ENCODE measurements around the gene ADARB1.

ADARB1 gene

DNA sequence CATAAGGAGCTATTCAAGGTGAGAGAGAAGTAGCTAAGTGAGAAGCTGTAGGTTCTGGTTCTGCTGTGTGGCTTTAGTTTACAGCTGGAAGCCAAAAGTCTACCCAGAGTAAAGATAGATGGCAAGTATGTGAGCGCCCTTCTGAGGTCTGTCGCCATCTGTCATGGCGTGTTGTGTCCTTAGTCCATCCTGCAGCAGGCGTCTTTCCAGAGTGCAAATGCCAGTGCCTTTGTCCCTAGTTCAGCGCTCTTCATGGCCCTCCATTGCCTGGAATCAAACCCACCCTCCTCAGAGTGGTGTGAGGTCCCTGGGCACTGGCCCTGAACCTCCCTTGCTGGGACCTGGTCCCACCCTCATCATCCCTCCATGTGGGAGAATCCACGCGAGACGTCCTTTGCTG lies 96.6 kb downstream of the ADARB1 start:
- Histone ChIP-seq H3F3A (ENCODE audit: insufficient read depth) (no peaks in the 10 kb centered on the region), H3K9me3 (ENCODE audit: insufficient read depth, low read length) (no peaks in the 10 kb centered on the region), H3K9ac (ENCODE audit: low read length) (no peak overlapping the region), H3K9me2 (replicated peaks; ENCODE audit: insufficient read depth, low read length) (no peaks in the 10 kb centered on the region), H3K4me3 (ENCODE audit: insufficient read depth, low read length, poor library complexity, severe bottlenecking) (no peak overlapping the region), H3K79me2 (ENCODE audit: insufficient read depth, low read length) (no peaks in the 10 kb centered on the region), H3K27me3 (ENCODE audit: low read length) (no peaks in the 10 kb centered on the region), H3K4me2 (ENCODE audit: low read depth, low read length, poor library complexity, severe bottlenecking) (no peak overlapping the region), H2AFZ (ENCODE audit: low read depth, low read length, severe bottlenecking) (no peak overlapping the region), H3K27ac (ENCODE audit: low read depth, low read length) (no peak overlapping the region), H3K36me3 (ENCODE audit: low read length) (no peaks in the 10 kb centered on the region), H4K20me1 (ENCODE audit: low read depth, low read length) (no peaks in the 10 kb centered on the region)
- TF ChIP-seq EZH2phosphoT487 (conservative IDR thresholded peaks at IDR 0.05; ENCODE audit: low read length): no peak
- TF ChIP-seq, protein P1, sequence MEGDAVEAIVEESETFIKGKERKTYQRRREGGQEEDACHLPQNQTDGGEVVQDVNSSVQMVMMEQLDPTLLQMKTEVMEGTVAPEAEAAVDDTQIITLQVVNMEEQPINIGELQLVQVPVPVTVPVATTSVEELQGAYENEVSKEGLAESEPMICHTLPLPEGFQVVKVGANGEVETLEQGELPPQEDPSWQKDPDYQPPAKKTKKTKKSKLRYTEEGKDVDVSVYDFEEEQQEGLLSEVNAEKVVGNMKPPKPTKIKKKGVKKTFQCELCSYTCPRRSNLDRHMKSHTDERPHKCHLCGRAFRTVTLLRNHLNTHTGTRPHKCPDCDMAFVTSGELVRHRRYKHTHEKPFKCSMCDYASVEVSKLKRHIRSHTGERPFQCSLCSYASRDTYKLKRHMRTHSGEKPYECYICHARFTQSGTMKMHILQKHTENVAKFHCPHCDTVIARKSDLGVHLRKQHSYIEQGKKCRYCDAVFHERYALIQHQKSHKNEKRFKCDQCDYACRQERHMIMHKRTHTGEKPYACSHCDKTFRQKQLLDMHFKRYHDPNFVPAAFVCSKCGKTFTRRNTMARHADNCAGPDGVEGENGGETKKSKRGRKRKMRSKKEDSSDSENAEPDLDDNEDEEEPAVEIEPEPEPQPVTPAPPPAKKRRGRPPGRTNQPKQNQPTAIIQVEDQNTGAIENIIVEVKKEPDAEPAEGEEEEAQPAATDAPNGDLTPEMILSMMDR (IDR thresholded peaks at IDR 0.05; ENCODE audit: insufficient read depth, low read length, poor library complexity, severe bottlenecking): no peak

DNA sequence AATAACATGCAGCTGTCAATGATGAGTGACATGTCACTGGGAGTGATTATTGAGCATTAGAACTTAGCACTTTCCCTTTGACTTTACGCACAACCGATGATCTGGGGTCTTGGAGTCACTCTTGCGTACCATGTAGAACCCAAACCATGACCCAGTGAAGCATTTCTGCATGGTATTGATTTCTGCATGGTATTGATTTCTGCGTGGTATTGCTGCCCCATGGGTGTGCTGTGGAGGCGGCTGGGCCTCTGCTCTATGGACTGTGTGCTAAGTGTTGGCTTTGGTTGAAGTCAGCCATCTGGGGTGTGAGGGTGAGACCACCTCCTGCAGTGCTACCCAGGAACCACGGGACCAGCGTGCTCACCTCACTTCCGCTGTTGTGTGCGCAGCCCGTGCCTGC lies 98.0 kb downstream of the ADARB1 start:
- H3F3A ChIP-seq (ENCODE audit: insufficient read depth): no peaks in the 10 kb centered on the region
- H3K79me2 ChIP-seq (ENCODE audit: insufficient read depth, low read length): no peaks in the 10 kb centered on the region
- H4K20me1 ChIP-seq (ENCODE audit: low read depth, low read length): no peaks in the 10 kb centered on the region
- no peaks in the 10 kb centered on the region for H3K36me3 ChIP-seq (ENCODE audit: low read length)
- H3K9me3 ChIP-seq (ENCODE audit: insufficient read depth, low read length): no peaks in the 10 kb centered on the region
- H3K27ac ChIP-seq (ENCODE audit: low read depth, low read length): no peak overlapping the region
- no peak overlapping the region for H3K4me3 ChIP-seq (ENCODE audit: insufficient read depth, low read length, poor library complexity, severe bottlenecking)
- H3K27me3 ChIP-seq (ENCODE audit: low read length): no peaks in the 10 kb centered on the region
- H3K9me2 ChIP-seq (replicated peaks; ENCODE audit: insufficient read depth, low read length): no peaks in the 10 kb centered on the region
- no peak overlapping the region for H3K4me2 ChIP-seq (ENCODE audit: low read depth, low read length, poor library complexity, severe bottlenecking)
- H3K9ac ChIP-seq (ENCODE audit: low read length): no peak overlapping the region
- TF ChIP-seq, protein P1 (IDR thresholded peaks at IDR 0.05; ENCODE audit: insufficient read depth, low read length, poor library complexity, severe bottlenecking): no peak
- TF ChIP-seq EZH2phosphoT487 (conservative IDR thresholded peaks at IDR 0.05; ENCODE audit: low read length): no peak
- H2AFZ ChIP-seq (ENCODE audit: low read depth, low read length, severe bottlenecking): no peak overlapping the region

DNA sequence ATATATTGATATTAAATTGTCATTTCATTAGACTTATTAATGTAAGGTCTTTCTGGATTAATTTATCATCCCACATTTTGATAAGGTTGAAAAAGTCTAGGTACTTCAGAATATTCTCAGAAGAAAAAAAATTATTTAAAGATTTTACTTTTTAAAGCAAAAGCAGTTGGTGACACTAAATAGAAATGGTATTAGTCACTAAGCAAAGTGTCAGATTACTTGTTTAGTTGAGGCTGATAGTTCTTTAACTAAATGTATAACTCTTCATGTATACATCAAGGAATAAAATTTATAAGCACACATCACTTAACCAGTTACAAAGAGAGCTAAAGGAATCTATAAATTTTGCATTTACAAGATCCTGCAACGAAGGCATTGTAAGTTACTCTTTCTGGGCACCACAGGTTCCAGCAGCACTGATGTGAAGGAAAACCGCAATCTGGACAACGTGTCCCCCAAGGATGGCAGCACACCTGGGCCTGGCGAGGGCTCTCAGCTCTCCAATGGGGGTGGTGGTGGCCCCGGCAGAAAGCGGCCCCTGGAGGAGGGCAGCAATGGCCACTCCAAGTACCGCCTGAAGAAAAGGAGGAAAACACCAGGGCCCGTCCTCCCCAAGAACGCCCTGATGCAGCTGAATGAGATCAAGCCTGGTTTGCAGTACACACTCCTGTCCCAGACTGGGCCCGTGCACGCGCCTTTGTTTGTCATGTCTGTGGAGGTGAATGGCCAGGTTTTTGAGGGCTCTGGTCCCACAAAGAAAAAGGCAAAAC lies 101.1 kb downstream of the ADARB1 start:
- Histone ChIP-seq H3K79me2 (ENCODE audit: insufficient read depth, low read length) (no peaks in the 10 kb centered on the region), H3K9me2 (replicated peaks; ENCODE audit: insufficient read depth, low read length) (no peaks in the 10 kb centered on the region), H3K9ac (ENCODE audit: low read length) (no peak overlapping the region), H3K9me3 (ENCODE audit: insufficient read depth, low read length) (no peaks in the 10 kb centered on the region), H4K20me1 (ENCODE audit: low read depth, low read length) (no peaks in the 10 kb centered on the region), H3F3A (ENCODE audit: insufficient read depth) (no peaks in the 10 kb centered on the region), H2AFZ (ENCODE audit: low read depth, low read length, severe bottlenecking) (no peak overlapping the region), H3K36me3 (ENCODE audit: low read length) (no peaks in the 10 kb centered on the region), H3K4me2 (ENCODE audit: low read depth, low read length, poor library complexity, severe bottlenecking) (no peak overlapping the region), H3K27ac (ENCODE audit: low read depth, low read length) (no peak overlapping the region), H3K27me3 (ENCODE audit: low read length) (no peaks in the 10 kb centered on the region), H3K4me3 (ENCODE audit: insufficient read depth, low read length, poor library complexity, severe bottlenecking) (no peak overlapping the region)
- TF ChIP-seq, protein P1 (IDR thresholded peaks at IDR 0.05; ENCODE audit: insufficient read depth, low read length, poor library complexity, severe bottlenecking): no peak
- no peak for TF ChIP-seq EZH2phosphoT487 (conservative IDR thresholded peaks at IDR 0.05; ENCODE audit: low read length)

All from SU-DHL-6 (cell line).